ENCODE results near the gene FBLN7. TPM values are rescaled to one million over a fixed set of nuclear protein-coding genes. Genes with fewer than 3 reads are reported as not detected.
"Not testable (repeated sequence)": the region's sequence is repeated elsewhere in the genome, so short reads cannot be mapped to it uniquely, and the experiment has no call there.

FBLN7 gene
- total RNA-seq, 1 donor from 2014 or later = 17.0 TPM

GRCh38 chr2:112201696-112202430, 63.7 kb downstream of the FBLN7 start:
- Mint-ChIP-seq H3K9me3 (peaks cover 43% of the 10 kb centered on the region), H3K4me3 (ENCODE audit: low read depth) (no peak overlapping the region), H3K27ac (no peak overlapping the region), H3K4me1 (ENCODE audit: low read depth) (peaks cover 6% of the 10 kb centered on the region), H3K36me3 (ENCODE audit: low read depth) (peaks cover 40% of the 10 kb centered on the region), H3K27me3 (ENCODE audit: low read depth) (no peaks in the 10 kb centered on the region)
- intact Hi-C loops (cut with micrococcal nuclease) = no loop called here
- no peak for DNase-seq (ENCODE audit: low spot score)

- Mint-ChIP-seq H3K27ac (no peak overlapping the region), H3K4me1 (ENCODE audit: low read depth) (peaks cover 3% of the 10 kb centered on the region), H3K36me3 (ENCODE audit: low read depth) (peaks cover 47% of the 10 kb centered on the region), H3K4me3 (ENCODE audit: low read depth) (no peak overlapping the region), H3K27me3 (ENCODE audit: low read depth) (no peaks in the 10 kb centered on the region), H3K9me3 (peaks cover 45% of the 10 kb centered on the region)
- intact Hi-C loops (cut with micrococcal nuclease) = no loop called here
- DNase-seq (ENCODE audit: low spot score) = no peak
Observed at GRCh38 chr2:112204411-112204810, 66.2 kb downstream of the FBLN7 start.

- H3K27me3 Mint-ChIP-seq (ENCODE audit: low read depth); H3K27ac Mint-ChIP-seq; intact Hi-C loops (cut with micrococcal nuclease); DNase-seq (ENCODE audit: low spot score); H3K4me3 Mint-ChIP-seq (ENCODE audit: low read depth); H3K4me1 Mint-ChIP-seq (ENCODE audit: low read depth): not testable (repeated sequence)
- Mint-ChIP-seq H3K9me3 (peaks cover 37% of the 10 kb centered on the region), H3K36me3 (ENCODE audit: low read depth) (peaks cover 47% of the 10 kb centered on the region)
Observed at GRCh38 chr2:112207905-112208304, 69.7 kb downstream of the FBLN7 start.

- no peak overlapping the region for H3K27ac Mint-ChIP-seq
- intact Hi-C loops (cut with micrococcal nuclease) = no loop called here
Observed at GRCh38 chr2:112216167-112216566, 78.0 kb downstream of the FBLN7 start.

GRCh38 chr2:112217854-112218253, 79.7 kb downstream of the FBLN7 start:
- Mint-ChIP-seq H3K27ac (no peak overlapping the region), H3K36me3 (ENCODE audit: low read depth) (peaks cover 25% of the 10 kb centered on the region), H3K4me3 (ENCODE audit: low read depth) (no peak overlapping the region), H3K9me3 (peaks cover 24% of the 10 kb centered on the region), H3K4me1 (ENCODE audit: low read depth) (peaks cover 9% of the 10 kb centered on the region), H3K27me3 (ENCODE audit: low read depth) (no peaks in the 10 kb centered on the region)
- DNase-seq (ENCODE audit: low spot score) = no peak
- intact Hi-C loops (cut with micrococcal nuclease) = no loop called here

More at GRCh38 chr2:112216167-112216566, 78.0 kb downstream of the FBLN7 start:
- H3K4me1 Mint-ChIP-seq (ENCODE audit: low read depth) = peaks cover 5% of the 10 kb centered on the region
- no peak for DNase-seq (ENCODE audit: low spot score)
- H3K4me3 Mint-ChIP-seq (ENCODE audit: low read depth) = no peak overlapping the region
- H3K36me3 Mint-ChIP-seq (ENCODE audit: low read depth) = peaks cover 35% of the 10 kb centered on the region
- no peaks in the 10 kb centered on the region for H3K27me3 Mint-ChIP-seq (ENCODE audit: low read depth)
- peaks cover 9% of the 10 kb centered on the region for H3K9me3 Mint-ChIP-seq

GRCh38 chr2:112220186-112220585, 82.0 kb downstream of the FBLN7 start:
- DNase-seq (ENCODE audit: low spot score) = no peak
- Mint-ChIP-seq H3K9me3 (peaks cover 24% of the 10 kb centered on the region), H3K4me1 (ENCODE audit: low read depth) (peaks cover 9% of the 10 kb centered on the region), H3K36me3 (ENCODE audit: low read depth) (peaks cover 23% of the 10 kb centered on the region), H3K4me3 (ENCODE audit: low read depth) (no peak overlapping the region), H3K27ac (no peak overlapping the region), H3K27me3 (ENCODE audit: low read depth) (no peaks in the 10 kb centered on the region)
- intact Hi-C loops (cut with micrococcal nuclease) = no loop called here

GRCh38 chr2:112220831-112221230, 82.6 kb downstream of the FBLN7 start:
- peaks cover 24% of the 10 kb centered on the region for H3K9me3 Mint-ChIP-seq
- intact Hi-C loops (cut with micrococcal nuclease) = no loop called here
- H3K4me3 Mint-ChIP-seq (ENCODE audit: low read depth) = no peak overlapping the region
- DNase-seq (ENCODE audit: low spot score) = no peak
- no peaks in the 10 kb centered on the region for H3K27me3 Mint-ChIP-seq (ENCODE audit: low read depth)
- no peak overlapping the region for H3K27ac Mint-ChIP-seq
- H3K4me1 Mint-ChIP-seq (ENCODE audit: low read depth) = peaks cover 9% of the 10 kb centered on the region
- H3K36me3 Mint-ChIP-seq (ENCODE audit: low read depth) = peaks cover 28% of the 10 kb centered on the region

GRCh38 chr2:112229348-112229747, 91.2 kb downstream of the FBLN7 start:
- Mint-ChIP-seq H3K36me3 (ENCODE audit: low read depth) (peaks cover 60% of the 10 kb centered on the region), H3K4me3 (ENCODE audit: low read depth) (no peak overlapping the region), H3K27me3 (ENCODE audit: low read depth) (no peaks in the 10 kb centered on the region), H3K4me1 (ENCODE audit: low read depth) (peaks cover 2% of the 10 kb centered on the region), H3K27ac (no peak overlapping the region), H3K9me3 (no peaks in the 10 kb centered on the region)
- DNase-seq (ENCODE audit: low spot score) = no peak
- intact Hi-C loops (cut with micrococcal nuclease) = no loop called here

GRCh38 chr2:112230371-112230770, 92.2 kb downstream of the FBLN7 start:
- DNase-seq (ENCODE audit: low spot score) = no peak
- Mint-ChIP-seq H3K27me3 (ENCODE audit: low read depth) (no peaks in the 10 kb centered on the region), H3K36me3 (ENCODE audit: low read depth) (peaks cover 56% of the 10 kb centered on the region), H3K27ac (no peak overlapping the region), H3K4me1 (ENCODE audit: low read depth) (peaks cover 2% of the 10 kb centered on the region), H3K4me3 (ENCODE audit: low read depth) (no peak overlapping the region), H3K9me3 (no peaks in the 10 kb centered on the region)
- intact Hi-C loops (cut with micrococcal nuclease) = no loop called here

Other genes with a start within 250 kb of the FBLN7 start
- 1.0 and 1.4 TPM in 2 replicates for gene MERTK, start 239.8 kb upstream of the FBLN7 start, total RNA-seq
- gene TMEM87B, start 83.1 kb upstream of the FBLN7 start, total RNA-seq = 15.8 and 16.5 TPM in 2 replicates
- gene ZC3H8, start 116.7 kb downstream of the FBLN7 start, total RNA-seq = 31.8 and 33.4 TPM in 2 replicates
- gene ZC3H6, start 137.2 kb downstream of the FBLN7 start, total RNA-seq = 8.0 and 8.2 TPM in 2 replicates

Data from activated T-helper 2 cell treated with anti-CD3 and anti-CD28 coated beads, Interferon-gamma antibody, Interleukin-2, Interleukin-4, amounts not matched to agents 10 μg/mL and 5 μg/mL and 100 μg/mL, durations not matched to agents 14 hours and 24 hours and 36 hours (primary cell).